ENCODE data around the gene COL18A1.
A peak's percentile ranks its signal among the peaks of the same experiment; 100 is the strongest.

COL18A1 gene

GRCh38 chr21:45403133-45403824 lies 1.7 kb upstream of the COL18A1 start:
- DNase-seq: no peak

- no peak for DNase-seq
Observed at GRCh38 chr21:45403825-45404729, 888 bp upstream of the COL18A1 start.

GRCh38 chr21:45405271-45405818 lies 380 bp downstream of the COL18A1 start:
- DNase-seq: peak; percentile 23

- peak; percentile 32 for DNase-seq
Observed at GRCh38 chr21:45405819-45406762, 1.1 kb downstream of the COL18A1 start.

- no peak for DNase-seq
Observed at GRCh38 chr21:45406801-45407628, 2.0 kb downstream of the COL18A1 start.

GRCh38 chr21:45407629-45408247 lies 2.8 kb downstream of the COL18A1 start:
- DNase-seq: no peak

- DNase-seq: no peak
Observed at GRCh38 chr21:45408271-45408791, 3.4 kb downstream of the COL18A1 start.

- DNase-seq: no peak
Observed at GRCh38 chr21:45408801-45409261, 3.9 kb downstream of the COL18A1 start.

- DNase-seq: no peak
Observed at GRCh38 chr21:45409466-45410150, 4.6 kb downstream of the COL18A1 start.

- no peak for DNase-seq
Observed at GRCh38 chr21:45410151-45410864, 5.3 kb downstream of the COL18A1 start.

GRCh38 chr21:45410865-45411809 lies 6.2 kb downstream of the COL18A1 start:
- no peak for DNase-seq

GRCh38 chr21:45411810-45412206 lies 6.8 kb downstream of the COL18A1 start:
- DNase-seq: no peak

- no peak for DNase-seq
Observed at GRCh38 chr21:45412491-45412890, 7.5 kb downstream of the COL18A1 start.

- DNase-seq: no peak
Observed at GRCh38 chr21:45412909-45413611, 8.1 kb downstream of the COL18A1 start.

GRCh38 chr21:45413922-45414321 lies 9.0 kb downstream of the COL18A1 start:
- DNase-seq: no peak

GRCh38 chr21:45414396-45415187 lies 9.6 kb downstream of the COL18A1 start:
- DNase-seq: no peak

Measured in stimulated activated CD4-positive, alpha-beta T cell treated with anti-CD3 and anti-CD28 coated beads, Interleukin-12 subunit alpha, Interleukin-12 subunit beta, amount 100 ng/mL, for 4 hours (primary cell).